Sigmoid colon (tissue), 7 donors: Measurements from ENCODE around the gene SCTR. TPM values are rescaled to one million over a fixed set of nuclear protein-coding genes. Genes with fewer than 3 reads are reported as not detected.
A peak's percentile ranks its signal among the peaks of the same experiment; 100 is the strongest.

ENCODE experiments used
- DNase-seq: peaks from one replicate; pipeline ENCODE4 v3.0.0-alpha.2; 2019
- H3K27ac ChIP-seq, 4 donors: fragments of 200-600 bp; sonication (generic); one replicate each; pipeline ENCODE4 v1.5.1; 2016 to 2019; ENCODE audit warnings: mild to moderate bottlenecking in 1 of 4
- H3K27me3 ChIP-seq, 3 donors: fragments of 200-600 bp; sonication (generic); one replicate each; pipeline ENCODE4 v1.5.1; 2019; ENCODE audit warnings: mild to moderate bottlenecking in 1 of 3
- H3K36me3 ChIP-seq, 4 donors: fragments of 200-600 bp; sonication (generic); one replicate each; pipeline ENCODE4 v1.5.1; 2016 to 2019
- H3K4me1 ChIP-seq, 4 donors: fragments of 200-600 bp; sonication (generic); one replicate each; pipeline ENCODE4 v1.5.1; 2017 to 2019
- H3K4me3 ChIP-seq, 4 donors: fragments of 200-600 bp; sonication (generic); one replicate each; pipeline ENCODE4 v1.5.1; 2017 to 2019; ENCODE audit warnings: mild to moderate bottlenecking in 2 of 4, moderate library complexity in 1 of 4
- H3K9me3 ChIP-seq, 4 donors: fragments of 200-600 bp in 3 of 4; sonication (generic) in 3 of 4; one replicate each; pipeline versions ENCODE4 v1.5.1 to v1.6.1; 2013 to 2019
- EP300 ChIP-seq, 4 donors: sonication (generic); formaldehyde crosslinking; IDR thresholded peaks; one replicate each; pipeline ENCODE4 v1.6.1; 2017; ENCODE audit warnings: antibody characterized with exemption in 4 of 4
- POLR2A ChIP-seq, 2 donors: fragments of 450-650 bp; IDR thresholded peaks; one replicate each; pipeline ENCODE4 v1.6.1; 2016; ENCODE audit warnings: antibody characterized with exemption in 2 of 2, mild to moderate bottlenecking in 2 of 2, moderate library complexity in 2 of 2
- POLR2AphosphoS5 ChIP-seq, 4 donors: sonication (generic); formaldehyde crosslinking; IDR thresholded peaks; one replicate each; pipeline ENCODE4 v1.6.1; 2017; ENCODE audit warnings: antibody characterized with exemption in 4 of 4
- WGBS, 2 donors: extraction: QIAGEN DNeasy Blood & Tissue Kit; methylation state at CpG; one replicate each; pipeline ENCODE4 v1.1.7; 2013; 5-methylcytosine and 5-hydroxymethylcytosine counted together
- intact Hi-C: fragments of 100-400 bp; cut with DNase I; formaldehyde crosslinking; loops from one replicate; pipeline ENCODE4 v1.15.1; 2023
- polyA plus RNA-seq, 3 donors: library from polyadenylated mRNA; stranded (reverse); fragments of 200-250 nt; gene quantifications; one replicate each; pipeline ENCODE4 v1.2.3, GENCODE V29; 2013
- total RNA-seq, 4 donors: library from RNA; depleted of rRNA; stranded (reverse); fragments of >200 nt; gene quantifications; one replicate each; pipeline ENCODE4 v1.1.0, GENCODE V29; 2016
- TF ChIP-seq, protein P1 (sequence below), 4 experiments: fragments of 450-650 bp in 3 of 4; fragments of 200-600 bp in 1 of 4; IDR thresholded peaks; one replicate each; pipeline ENCODE4 v1.5.1; 2016 to 2019; ENCODE audit warnings: antibody characterized with exemption in 4 of 4, mild to moderate bottlenecking in 3 of 4, moderate library complexity in 2 of 4
- donor health status: healthy with polysubstance abuse.
- donor health status: Bipolar disorder and iron deficiency.
- donor health status: healthy.

The SCTR gene
- total and polyA plus RNA-seq, 7 donors: 0.16 TPM; not detected in 6

GRCh38 chr2:119448427-119449141 lies 75.7 kb downstream of the SCTR start:
- intact Hi-C loops: no loop called here
- DNase-seq: no peak
- Histone ChIP-seq H3K4me3 (no peak overlapping the region), H3K27ac (no peak overlapping the region), H3K9me3 (no peaks in the 10 kb centered on the region), H3K4me1 (no peaks in the 10 kb centered on the region), H3K27me3 (peaks cover 0 to 4% (median 0%) of the 10 kb centered on the region in 3 donors), H3K36me3 (no peaks in the 10 kb centered on the region)
- TF ChIP-seq EP300 (IDR thresholded peaks at IDR 0.05) (no peak), POLR2AphosphoS5 (IDR thresholded peaks at IDR 0.05) (no peak), POLR2A (IDR thresholded peaks at IDR 0.05) (no peak)
- TF ChIP-seq, protein P1, sequence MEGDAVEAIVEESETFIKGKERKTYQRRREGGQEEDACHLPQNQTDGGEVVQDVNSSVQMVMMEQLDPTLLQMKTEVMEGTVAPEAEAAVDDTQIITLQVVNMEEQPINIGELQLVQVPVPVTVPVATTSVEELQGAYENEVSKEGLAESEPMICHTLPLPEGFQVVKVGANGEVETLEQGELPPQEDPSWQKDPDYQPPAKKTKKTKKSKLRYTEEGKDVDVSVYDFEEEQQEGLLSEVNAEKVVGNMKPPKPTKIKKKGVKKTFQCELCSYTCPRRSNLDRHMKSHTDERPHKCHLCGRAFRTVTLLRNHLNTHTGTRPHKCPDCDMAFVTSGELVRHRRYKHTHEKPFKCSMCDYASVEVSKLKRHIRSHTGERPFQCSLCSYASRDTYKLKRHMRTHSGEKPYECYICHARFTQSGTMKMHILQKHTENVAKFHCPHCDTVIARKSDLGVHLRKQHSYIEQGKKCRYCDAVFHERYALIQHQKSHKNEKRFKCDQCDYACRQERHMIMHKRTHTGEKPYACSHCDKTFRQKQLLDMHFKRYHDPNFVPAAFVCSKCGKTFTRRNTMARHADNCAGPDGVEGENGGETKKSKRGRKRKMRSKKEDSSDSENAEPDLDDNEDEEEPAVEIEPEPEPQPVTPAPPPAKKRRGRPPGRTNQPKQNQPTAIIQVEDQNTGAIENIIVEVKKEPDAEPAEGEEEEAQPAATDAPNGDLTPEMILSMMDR (IDR thresholded peaks at IDR 0.05): no peak
- WGBS, 2 donors: 85 to 88% methylated on average over 9 of the region's 9 CpGs

- DNase-seq: peak; percentile 9
- H3K27ac ChIP-seq: no peak overlapping the region
- TF ChIP-seq POLR2A (IDR thresholded peaks at IDR 0.05) (no peak), EP300 (IDR thresholded peaks at IDR 0.05) (no peak), POLR2AphosphoS5 (IDR thresholded peaks at IDR 0.05) (no peak)
- TF ChIP-seq, protein P1 (IDR thresholded peaks at IDR 0.05): no peak
- peaks cover 0 to 4% (median 0%) of the 10 kb centered on the region in 3 donors for H3K27me3 ChIP-seq
- no peaks in the 10 kb centered on the region for H3K9me3 ChIP-seq
- no peak overlapping the region for H3K4me3 ChIP-seq
- intact Hi-C loops: no loop called here
- no peaks in the 10 kb centered on the region for H3K4me1 ChIP-seq
- H3K36me3 ChIP-seq: no peaks in the 10 kb centered on the region
- 79 to 91% methylated on average over 9 of the region's 9 CpGs for WGBS, 2 donors
Measured at GRCh38 chr2:119446037-119446436, 78.2 kb downstream of the SCTR start.

DNA sequence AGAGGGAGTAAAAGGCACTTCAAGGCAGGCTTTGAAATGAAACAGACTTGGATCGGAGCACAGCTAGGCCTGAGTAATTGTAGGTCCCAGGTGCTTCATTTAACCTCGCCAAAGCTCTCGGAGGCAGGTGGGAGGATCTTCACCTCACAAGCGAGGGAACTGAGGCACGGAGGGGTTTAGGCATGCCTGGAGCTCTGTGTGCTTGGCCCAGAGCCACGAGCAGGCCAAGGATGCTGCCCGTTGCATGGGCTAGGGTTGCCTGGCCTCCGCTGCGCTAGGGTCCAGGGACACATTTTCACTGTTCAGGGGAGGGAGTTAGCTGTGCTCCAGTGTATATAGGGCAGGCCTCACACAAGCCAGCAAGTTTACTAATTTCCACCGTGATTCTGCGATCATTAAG lies 81.4 kb downstream of the SCTR start:
- H3K4me3 ChIP-seq: no peak overlapping the region
- no peaks in the 10 kb centered on the region for H3K4me1 ChIP-seq
- intact Hi-C loops: no loop called here
- DNase-seq: no peak
- H3K36me3 ChIP-seq: no peaks in the 10 kb centered on the region
- WGBS, 2 donors: 93 to 95% methylated on average over 11 of the region's 11 CpGs
- no peaks in the 10 kb centered on the region for H3K9me3 ChIP-seq
- peaks cover 0 to 4% (median 0%) of the 10 kb centered on the region in 3 donors for H3K27me3 ChIP-seq
- H3K27ac ChIP-seq: no peak overlapping the region
- no peak for TF ChIP-seq POLR2A (IDR thresholded peaks at IDR 0.05)
- no peak for TF ChIP-seq EP300 (IDR thresholded peaks at IDR 0.05)
- TF ChIP-seq, protein P1 (IDR thresholded peaks at IDR 0.05): no peak
- no peak for TF ChIP-seq POLR2AphosphoS5 (IDR thresholded peaks at IDR 0.05)

DNA sequence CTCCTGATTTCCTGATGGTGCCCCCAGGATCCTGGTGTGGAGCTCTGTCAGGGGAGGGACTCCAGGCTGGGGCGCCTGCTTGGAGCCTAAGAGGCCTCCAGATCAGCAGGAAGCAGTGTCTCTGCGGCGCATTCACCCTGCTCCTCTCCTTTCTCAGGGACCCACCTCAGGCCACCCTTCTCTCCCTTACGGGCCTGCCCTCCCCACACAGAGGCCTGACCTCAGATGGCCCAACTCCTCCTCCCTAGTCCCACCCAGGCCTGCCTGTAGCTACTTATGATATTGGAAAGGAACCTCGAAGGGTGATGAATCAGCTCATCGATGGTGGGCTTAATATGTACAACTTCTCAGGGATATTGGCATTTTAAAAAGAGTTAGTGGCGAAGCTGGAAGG lies 82.1 kb downstream of the SCTR start:
- Histone ChIP-seq H3K27ac (no peak overlapping the region), H3K36me3 (no peaks in the 10 kb centered on the region), H3K4me3 (no peak overlapping the region), H3K9me3 (no peaks in the 10 kb centered on the region), H3K27me3 (peaks cover 0 to 3% (median 0%) of the 10 kb centered on the region in 3 donors), H3K4me1 (no peaks in the 10 kb centered on the region)
- TF ChIP-seq, protein P1 (IDR thresholded peaks at IDR 0.05): no peak
- TF ChIP-seq POLR2AphosphoS5 (IDR thresholded peaks at IDR 0.05) (no peak), POLR2A (IDR thresholded peaks at IDR 0.05) (no peak), EP300 (IDR thresholded peaks at IDR 0.05) (no peak)
- intact Hi-C loops: no loop called here
- DNase-seq: no peak
- WGBS, 2 donors: 87% methylated on average over 7 of the region's 7 CpGs
